DMS153 treated with DMSO at 0.1 percent for 48 hours (cell line): ENCODE data around the gene ATMIN.

Experiments
- DNase-seq: peaks from one replicate; lab custom pipeline; 2025; ENCODE audit not compliant: unreplicated experiment; lab: John Stamatoyannopoulos, UW

The ATMIN gene

DNA sequence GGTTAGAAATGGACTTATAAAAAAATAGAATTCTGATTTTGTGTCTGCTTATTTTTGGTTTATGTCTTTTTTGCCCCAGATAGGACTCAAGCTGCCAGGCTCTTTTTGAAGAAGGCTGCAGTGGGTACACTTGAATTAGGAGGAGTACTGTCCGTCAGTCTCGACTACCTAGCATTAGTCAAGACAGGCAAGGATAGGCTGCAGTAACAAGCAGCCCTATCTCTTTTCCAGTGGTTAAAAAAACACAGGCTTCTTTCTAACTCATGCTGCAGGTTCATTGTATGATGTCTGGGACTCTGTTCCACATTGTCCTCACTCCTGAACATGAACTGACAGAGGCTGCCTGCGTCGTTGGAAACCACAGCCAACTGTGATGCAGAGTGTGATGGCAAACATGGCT is 33.4 kb downstream of the ATMIN start:
- no peak for DNase-seq

DNA sequence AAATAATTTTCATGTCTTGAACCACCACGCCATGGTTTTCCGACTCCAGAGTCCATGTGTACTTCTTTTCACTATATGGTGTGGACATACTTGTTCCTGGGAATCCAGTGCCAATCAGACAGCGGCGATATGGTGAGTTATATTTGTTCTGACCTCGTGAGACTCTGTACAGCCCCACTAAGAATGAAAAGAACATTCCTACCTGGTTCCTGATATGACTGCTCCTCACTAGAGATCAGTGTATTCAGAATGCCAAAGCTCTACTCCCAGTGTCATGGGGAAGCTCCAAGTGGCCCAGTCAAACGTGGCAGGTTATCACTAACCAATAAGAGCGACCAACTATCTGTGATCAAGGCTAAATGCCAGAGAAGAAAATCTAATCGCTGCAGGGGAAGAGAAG is 35.3 kb downstream of the ATMIN start:
- DNase-seq = no peak

DNA sequence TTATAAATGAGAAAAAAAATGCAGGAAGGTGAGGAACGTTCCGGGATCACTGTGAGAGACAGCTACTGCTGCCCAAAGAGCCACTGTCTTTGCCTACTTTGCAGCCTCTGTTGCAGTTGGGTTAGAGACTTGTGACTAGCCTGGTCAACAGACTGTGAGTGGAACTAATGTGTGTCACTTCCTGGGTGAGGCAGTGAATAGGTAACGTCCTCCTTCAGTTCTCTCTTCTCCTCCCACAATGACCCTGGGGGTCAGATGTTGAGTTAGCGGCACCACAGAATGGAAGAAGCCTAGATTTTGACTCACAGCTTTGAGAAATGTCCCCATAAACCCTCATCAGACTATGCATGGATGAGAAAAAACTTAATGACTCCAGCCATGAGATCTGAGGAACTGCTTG is 36.2 kb downstream of the ATMIN start:
- no peak for DNase-seq

DNA sequence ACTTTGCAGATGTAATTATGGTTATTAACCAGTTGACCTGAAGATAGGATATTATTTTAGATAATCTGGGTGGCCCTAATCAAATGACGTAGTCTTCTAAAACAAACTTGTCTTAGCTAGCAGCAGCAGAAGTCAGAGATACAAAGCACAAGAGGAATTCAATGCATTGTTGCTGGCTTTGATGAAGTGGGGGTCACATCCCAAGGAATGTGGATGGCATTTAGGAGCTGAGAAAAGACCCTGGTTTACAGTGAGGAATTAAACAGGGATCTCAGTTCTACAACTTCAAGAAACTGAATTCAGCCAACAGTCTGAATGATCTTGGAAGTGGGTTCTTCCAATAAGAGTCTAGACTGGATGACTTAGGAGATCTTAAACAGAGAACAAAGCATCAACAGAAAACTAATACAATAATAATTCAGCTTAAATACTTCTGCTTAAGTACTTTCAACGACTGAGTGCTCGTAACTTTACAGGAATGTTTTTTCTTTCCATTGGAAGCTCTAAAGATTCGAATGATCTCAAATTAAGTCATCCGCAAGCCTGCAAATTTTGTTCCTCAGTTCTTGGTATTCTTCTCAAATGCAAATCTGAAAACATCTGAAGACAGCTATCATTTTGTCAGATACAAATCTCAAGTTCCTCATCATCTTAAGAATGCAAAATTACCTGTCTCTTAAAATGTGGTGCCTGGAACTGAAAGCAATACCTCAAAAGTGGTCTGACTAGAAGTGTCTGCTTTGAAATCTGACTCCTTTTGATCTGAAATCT is 38.1 kb downstream of the ATMIN start:
- DNase-seq = no peak

GRCh38 chr16:81076566-81077075 is 41.0 kb downstream of the ATMIN start:
- peak; percentile 90 for DNase-seq

DNA sequence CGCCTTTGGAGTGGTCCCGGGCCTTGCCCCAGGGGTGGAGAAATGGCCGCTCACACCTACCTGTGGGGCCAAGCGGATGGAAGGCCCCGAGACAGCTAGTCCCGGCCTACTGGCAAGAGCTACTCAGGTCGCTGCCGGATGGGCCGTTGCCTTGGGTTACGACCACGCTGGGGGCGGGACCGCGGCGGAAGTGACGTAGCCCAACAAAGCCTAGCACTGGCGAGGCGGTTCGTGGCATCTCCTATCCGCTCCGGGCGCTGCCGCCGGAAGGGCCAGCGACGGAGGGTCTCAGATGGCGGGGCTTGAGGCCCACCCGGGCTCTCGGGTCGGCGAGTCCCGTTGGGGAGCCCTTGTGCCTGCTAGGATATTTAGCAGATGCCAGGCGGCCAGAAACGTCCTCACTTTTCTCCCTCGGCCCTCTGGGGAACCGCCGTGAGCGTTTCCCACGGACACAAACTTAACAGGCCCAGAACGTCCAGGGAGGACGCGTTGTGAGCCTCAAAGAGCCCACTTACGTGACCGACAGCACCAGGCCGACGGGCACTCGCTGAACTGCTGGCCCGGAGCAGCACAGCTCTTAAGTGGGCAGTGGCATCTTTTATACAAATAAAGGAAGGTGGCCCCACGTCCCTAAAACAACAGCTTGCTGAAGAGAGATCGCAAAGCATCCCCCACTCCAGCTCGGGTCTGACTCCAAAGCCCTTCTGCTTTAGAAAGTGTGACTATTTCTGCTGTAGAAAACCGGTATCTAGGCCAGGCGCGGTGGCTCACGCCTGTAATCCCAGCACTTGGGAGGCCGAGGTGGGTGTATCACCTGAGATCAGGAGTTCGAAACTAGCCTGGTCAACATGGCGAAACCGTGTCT is 41.7 kb downstream of the ATMIN start, which contains the start of gene C16orf46:
TSS of gene C16orf46 (minus strand) at position 163 of the 865 bp plus-strand sequence. CDS start 13,283 bp downstream, outside the sequence.
- DNase-seq = peak; percentile 90

DNA sequence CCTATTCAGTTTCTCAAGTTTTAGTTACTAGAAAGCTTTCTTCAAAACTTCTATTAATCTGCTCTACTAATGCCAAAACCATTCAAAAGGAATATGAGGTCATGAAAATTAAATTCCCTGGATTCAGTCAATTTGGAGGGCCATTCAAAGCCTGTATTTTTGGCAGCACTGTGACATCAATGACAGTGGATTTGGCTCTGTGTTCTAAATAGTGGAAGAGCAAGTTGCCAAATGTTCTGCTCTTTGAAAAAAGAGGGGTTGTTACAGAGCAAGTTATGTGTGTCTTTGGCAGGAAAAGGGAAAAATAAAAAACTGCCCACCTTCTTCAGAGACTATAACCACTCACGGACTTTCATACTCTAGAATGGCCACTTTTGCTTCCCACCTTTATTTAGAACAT is 44.6 kb downstream of the ATMIN start:
- no peak for DNase-seq

GRCh38 chr16:81081014-81081413 is 45.4 kb downstream of the ATMIN start:
- no peak for DNase-seq

GRCh38 chr16:81088836-81089235 is 53.2 kb downstream of the ATMIN start:
- no peak for DNase-seq

GRCh38 chr16:81094771-81095251 is 59.2 kb downstream of the ATMIN start:
- no peak for DNase-seq

GRCh38 chr16:81095653-81095952 is 60.0 kb downstream of the ATMIN start:
- DNase-seq = no peak

DNA sequence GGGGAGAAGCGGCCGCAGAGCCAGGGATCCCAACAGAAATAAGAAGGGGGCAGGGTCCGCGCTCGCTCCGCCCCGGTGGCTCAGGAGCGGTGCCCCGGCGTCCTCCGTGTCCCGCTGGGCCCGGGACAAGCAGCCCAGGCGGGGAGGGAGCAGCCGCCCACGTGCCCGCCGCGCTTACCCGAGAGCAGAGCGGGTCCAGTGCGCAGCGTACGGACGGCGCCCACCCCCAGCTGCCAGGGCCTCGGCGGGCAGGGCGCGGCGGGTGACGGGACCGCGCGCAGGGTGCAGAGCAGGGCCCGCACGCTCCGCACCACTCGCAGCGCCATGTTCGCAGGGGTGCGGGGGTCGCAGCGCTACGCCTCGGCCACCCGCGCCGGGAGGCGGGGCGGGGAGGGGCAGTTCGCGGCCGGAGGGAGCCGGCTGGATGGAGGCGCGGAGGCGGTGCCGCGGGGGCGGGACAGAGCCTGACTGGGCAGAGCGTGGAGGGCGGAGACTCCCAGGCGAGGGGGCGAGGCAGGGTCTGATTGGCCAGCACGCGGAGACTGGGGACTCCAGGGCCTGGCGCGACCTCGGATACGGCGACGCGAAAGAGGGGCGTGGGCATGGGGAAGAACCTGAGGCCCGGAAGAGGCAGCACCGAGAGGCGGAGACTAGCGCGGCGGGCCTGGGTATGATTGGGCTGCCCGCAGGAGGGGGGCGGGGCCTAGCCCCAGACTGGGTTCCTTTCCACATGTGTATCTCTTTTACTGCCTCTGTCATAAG is 60.5 kb downstream of the ATMIN start, which contains the start of gene GCSH:
TSS of gene GCSH (minus strand) at position 443 of the 762 bp plus-strand sequence. CDS start at position 326, 117 bp downstream.
- peak; percentile 97 for DNase-seq

GRCh38 chr16:81096715-81097208 is 61.1 kb downstream of the ATMIN start:
- no peak for DNase-seq
